ENCODE results near the gene GPR62.

GPR62 gene

GRCh38 chr3:51962854-51963530, 7.8 kb downstream of the GPR62 start:
- no peak for TF ChIP-seq CTCF (IDR thresholded peaks at IDR 0.05; ENCODE audit: low read depth, low read length, missing control alignments)

GRCh38 chr3:51963951-51964451, 8.8 kb downstream of the GPR62 start:
- no peak for DNase-seq (ENCODE audit: low read depth)
- H3K4me3 ChIP-seq (ENCODE audit: low read depth, low read length), result no peak overlapping the region
- TF ChIP-seq CTCF (IDR thresholded peaks at IDR 0.05; ENCODE audit: low read depth, low read length, missing control alignments), result no peak

More at GRCh38 chr3:51962854-51963530, 7.8 kb downstream of the GPR62 start:
- H3K4me3 ChIP-seq (ENCODE audit: low read depth, low read length), result no peak overlapping the region
- DNase-seq (ENCODE audit: low read depth), result no peak

- no peak overlapping the region for H3K4me3 ChIP-seq (ENCODE audit: low read depth, low read length)
- DNase-seq (ENCODE audit: low read depth), result no peak
- no peak for TF ChIP-seq CTCF (IDR thresholded peaks at IDR 0.05; ENCODE audit: low read depth, low read length, missing control alignments)
These were observed 9.3 kb downstream of the GPR62 start for GRCh38 chr3:51964521-51964920.

GRCh38 chr3:51966016-51966415, 10.8 kb downstream of the GPR62 start:
- no peak for DNase-seq (ENCODE audit: low read depth)
- TF ChIP-seq CTCF (IDR thresholded peaks at IDR 0.05; ENCODE audit: low read depth, low read length, missing control alignments), result no peak
- H3K4me3 ChIP-seq (ENCODE audit: low read depth, low read length), result no peak overlapping the region

GRCh38 chr3:51966486-51966885, 11.3 kb downstream of the GPR62 start:
- no peak for TF ChIP-seq CTCF (IDR thresholded peaks at IDR 0.05; ENCODE audit: low read depth, low read length, missing control alignments)
- peak overlapping the region; percentile 63; the same call in 1 of the 2 replicates for H3K4me3 ChIP-seq (ENCODE audit: low read depth, low read length)
- no peak for DNase-seq (ENCODE audit: low read depth)

- TF ChIP-seq CTCF (IDR thresholded peaks at IDR 0.05; ENCODE audit: low read depth, low read length, missing control alignments), result no peak
- peak overlapping the region; percentile 63 for H3K4me3 ChIP-seq (ENCODE audit: low read depth, low read length)
- no peak for DNase-seq (ENCODE audit: low read depth)
These were observed 11.8 kb downstream of the GPR62 start for GRCh38 chr3:51966922-51967383.

All from GM12864 (cell line).